Effector CD8-positive, alpha-beta T cell (primary cell): Measurements from ENCODE around the gene GMPS.
"Not testable (repeated sequence)": the region's sequence is repeated elsewhere in the genome, so short reads cannot be mapped to it uniquely, and the experiment has no call there.

Experiments
- DNase-seq: peaks from one replicate; lab custom pipeline; 2025; lab: John Stamatoyannopoulos, UW
- total RNA-seq, 4 experiments: gene quantifications; one replicate each; lab custom pipeline; 2026; lab: John Stamatoyannopoulos, UW

The GMPS gene
- total RNA-seq: 68.4 to 88.2 (median 85.3) reads per million in 4 experiments

DNA sequence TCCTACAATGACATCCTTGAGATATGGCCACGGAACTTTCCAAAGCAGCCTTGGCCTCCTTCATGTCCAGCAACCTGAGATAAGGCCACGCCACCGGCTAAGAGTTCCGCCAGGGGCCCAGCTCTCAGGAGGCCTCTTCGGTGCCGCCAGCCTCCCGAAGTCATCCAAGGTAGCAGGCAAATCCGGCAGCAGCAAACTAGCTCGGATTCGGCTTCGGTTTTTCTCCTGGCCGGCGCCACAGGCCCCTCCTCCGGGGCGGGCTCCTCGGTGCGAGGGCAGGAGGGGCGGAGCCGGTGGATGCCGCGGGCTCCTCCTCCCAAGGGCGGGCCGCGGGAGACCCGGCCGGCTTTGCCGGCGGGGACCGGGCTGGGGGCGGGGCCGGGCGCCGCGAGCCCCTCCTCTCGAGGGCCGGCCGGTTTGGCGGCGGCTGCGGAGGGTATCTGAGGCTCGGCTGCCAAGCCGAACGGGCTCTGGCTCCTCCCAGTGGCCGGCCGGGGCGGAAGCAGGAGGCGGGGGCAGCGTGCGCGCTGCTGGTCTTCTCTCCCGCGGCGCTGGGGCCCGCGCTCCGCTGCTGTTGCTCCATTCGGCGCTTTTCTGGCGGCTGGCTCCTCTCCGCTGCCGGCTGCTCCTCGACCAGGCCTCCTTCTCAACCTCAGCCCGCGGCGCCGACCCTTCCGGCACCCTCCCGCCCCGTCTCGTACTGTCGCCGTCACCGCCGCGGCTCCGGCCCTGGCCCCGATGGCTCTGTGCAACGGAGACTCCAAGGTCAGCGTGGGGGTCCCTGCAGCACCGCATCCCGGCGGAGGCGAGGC is at the start of gene GMPS:
Gene GMPS, plus strand, starts transcription at position 518 of the 812 bp plus-strand sequence. Its CDS starts 221 bp downstream, at position 739.
- DNase-seq: peak; percentile 91

DNA sequence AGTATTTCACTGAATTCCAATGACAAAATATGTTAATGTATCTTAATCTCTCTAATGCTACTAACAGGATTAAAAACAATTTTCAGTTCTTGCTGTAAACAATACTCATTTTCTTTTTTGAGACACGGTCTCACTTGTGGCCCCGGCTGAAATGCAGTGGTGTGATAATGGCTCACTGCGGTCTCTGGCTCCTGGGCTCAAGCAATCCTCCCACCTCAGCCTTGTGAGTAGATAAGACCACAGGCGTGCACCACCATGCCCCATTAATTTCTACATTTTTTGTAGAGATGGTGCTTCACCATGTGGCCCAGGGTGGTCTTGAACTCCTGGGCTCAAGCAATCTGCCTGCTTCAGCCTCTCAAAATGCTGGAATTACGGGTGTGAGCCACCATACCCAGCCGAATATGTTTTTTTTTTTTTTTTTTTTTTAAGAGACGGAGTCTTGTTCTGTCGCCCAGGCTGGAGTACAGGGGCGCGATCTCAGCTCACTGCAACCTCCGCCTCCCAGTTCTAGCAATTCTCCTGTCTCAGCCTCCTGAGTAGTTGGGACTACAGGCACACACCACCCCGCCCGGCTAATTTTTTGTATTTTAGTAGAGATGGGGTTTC is 41.9 kb upstream of the GMPS start:
- not testable (repeated sequence) for DNase-seq

DNA sequence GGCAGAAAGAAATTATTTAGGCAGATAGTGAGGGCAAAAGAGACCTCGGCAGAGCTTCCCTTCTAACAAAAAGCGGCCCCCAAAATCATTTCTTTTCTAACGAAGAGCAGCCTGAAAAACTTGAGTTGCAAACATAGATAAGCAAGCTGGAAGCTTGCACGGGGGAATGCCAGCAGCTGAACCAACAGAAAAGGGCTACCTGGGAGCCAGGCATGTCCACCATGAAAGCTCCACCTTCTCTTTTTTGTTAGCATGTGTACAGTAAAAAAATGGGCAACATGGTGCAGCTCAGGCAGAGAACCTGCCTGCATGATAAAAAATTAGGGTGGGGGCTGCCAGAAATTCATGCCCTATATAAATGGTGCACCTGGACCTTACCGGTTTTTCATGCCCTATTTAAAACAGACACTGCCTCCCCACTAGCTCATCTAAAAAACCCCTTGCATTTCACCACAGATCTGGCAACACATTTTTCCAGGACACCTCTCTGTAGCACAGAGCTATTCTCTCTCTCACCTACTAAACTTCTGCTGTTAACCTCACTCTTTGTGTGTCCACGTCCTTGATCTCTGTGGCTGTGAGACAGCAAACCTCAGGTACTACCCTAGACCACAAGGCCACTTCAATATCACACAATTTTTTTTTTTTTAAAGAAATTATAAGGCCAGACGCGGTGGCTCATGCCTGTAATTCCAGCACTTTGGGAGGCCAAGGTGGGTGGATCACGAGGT is 34.9 kb upstream of the GMPS start:
- DNase-seq: no peak

DNA sequence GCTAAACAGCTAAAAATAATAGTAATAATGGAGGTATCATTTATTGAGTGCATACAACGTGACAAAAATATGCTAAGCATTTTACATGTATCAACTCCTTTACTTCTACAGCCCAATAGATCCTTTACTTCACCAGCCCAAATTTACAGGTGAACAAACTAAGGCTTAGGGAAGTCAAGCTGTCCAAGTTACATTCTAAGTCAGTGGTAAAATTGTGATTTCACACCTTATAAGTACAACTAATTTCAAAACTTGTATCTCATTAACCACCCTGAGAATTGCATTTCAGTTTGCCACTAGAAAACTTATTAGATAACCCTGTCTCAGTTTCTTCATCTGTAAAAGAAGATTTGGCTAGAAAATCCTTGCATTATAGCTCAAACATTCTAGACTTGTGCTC is 26.9 kb upstream of the GMPS start:
- no peak for DNase-seq

DNA sequence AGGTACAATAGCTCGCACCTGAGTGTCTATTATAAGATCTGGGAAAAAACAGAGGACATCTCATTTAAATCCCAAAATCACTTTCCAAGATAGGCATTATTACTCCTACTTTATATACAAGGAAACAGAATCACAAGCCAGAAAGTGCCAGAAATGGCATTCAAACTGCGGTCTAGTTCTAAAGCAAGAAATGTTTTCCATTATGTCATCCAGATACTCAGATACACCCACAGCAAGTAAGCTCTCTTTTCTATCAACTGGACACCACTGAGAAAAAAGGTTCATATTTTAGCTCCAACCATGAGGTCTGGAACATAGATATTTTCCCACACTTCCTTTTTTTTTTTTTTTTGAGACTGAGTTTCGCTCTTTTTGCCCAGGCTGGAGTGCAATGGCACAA is 24.3 kb upstream of the GMPS start:
- DNase-seq: no peak

DNA sequence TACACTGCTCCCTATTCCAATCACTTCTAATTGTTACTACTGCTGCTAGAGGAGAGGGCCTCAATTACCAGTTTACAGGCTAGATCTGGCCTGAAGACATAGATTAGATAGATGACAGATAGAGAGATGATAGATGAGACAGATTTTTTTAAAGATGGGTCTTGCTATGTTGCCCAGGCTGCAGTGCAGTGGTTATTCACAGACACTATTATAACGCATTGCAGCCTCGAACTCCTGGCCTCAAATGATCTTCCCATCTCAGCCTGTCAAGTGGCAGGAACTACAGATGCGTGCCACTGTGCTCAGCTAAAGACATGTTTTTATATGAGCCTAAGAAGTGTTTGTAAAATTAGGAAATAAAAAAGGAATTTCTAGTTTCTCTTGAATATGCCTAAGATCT is 22.5 kb upstream of the GMPS start:
- no peak for DNase-seq

DNA sequence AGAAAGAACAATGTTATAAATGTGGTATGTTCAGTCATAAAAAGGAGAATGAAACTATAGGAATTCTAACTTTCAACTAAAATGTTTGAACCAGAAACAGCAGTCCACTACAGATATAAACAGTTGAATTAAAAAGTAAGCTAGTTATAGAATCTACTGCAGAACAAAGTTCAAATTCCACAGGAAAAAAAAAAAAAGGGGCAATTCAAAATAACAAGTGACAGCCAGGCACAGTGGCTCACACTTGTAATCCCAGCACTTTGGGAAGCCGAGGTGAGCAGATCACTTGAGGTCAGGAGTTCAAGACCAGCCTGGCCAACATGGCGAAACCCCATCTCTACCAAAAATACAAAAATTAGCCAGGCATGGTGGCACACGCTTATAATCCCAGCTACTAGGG is 21.0 kb upstream of the GMPS start:
- DNase-seq: not testable (repeated sequence)

DNA sequence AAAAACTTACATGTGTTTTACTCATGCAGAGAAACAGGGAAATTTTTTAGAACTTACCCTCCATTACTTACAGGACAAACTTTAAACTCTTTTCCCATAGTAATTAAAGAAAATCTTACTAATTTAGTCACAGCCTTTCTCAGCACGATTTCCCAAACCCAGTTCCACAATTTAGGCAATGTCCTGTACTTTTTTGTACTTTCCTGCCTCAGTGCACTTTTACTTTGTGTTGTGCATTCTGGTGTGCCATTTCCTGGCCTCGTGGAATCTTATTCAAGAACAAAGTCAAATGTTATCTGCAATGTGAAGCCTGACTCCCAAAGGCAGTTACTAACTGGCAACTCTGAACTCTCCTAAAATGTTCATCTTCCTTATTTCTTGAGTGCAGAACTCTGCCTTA is 18.1 kb upstream of the GMPS start:
- DNase-seq: no peak

DNA sequence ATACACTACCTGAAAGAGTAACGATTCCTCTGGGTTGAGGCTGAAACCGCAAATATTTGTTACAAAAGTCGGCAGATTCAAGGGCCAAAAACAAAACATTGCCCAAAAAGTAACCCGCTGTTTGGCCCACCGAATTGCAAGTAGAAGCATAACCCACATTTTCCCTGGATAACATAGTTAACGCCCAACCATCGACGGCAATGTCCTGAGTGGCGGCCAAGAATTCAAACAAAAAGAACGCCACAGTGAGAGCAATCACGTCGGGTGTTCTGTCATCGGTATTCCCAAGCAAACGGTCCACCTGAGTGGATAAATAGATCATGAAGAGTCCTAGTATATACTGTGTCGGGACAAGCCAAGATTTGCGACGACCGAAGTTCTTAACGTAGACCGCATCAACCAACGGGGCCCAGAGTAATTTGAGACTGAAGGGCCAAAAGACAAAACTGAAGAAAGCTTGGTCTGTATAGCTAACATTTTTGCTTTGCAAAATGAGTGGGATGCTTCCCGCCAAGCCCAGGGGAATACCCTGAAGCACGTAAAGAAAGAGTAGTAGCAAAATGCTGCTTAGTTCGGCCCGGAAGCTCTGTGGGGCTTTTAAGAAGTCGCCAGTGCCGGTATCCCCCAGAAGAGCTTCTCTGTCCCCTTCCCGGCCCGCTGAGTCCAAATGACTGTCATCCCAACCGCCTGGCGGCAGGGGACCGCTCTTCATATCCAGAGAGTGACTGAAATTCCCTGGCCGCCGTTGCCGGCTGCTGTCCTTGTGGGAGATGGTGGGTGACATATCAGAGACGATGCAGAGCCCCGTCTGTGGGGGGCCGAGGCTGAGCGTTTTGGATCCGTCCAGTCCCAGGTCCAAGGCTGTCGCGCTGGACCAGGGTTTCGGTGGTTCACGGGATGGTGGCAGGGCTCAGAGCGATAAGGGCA is 17.0 kb upstream of the GMPS start:
- DNase-seq: peak; percentile 21

DNA sequence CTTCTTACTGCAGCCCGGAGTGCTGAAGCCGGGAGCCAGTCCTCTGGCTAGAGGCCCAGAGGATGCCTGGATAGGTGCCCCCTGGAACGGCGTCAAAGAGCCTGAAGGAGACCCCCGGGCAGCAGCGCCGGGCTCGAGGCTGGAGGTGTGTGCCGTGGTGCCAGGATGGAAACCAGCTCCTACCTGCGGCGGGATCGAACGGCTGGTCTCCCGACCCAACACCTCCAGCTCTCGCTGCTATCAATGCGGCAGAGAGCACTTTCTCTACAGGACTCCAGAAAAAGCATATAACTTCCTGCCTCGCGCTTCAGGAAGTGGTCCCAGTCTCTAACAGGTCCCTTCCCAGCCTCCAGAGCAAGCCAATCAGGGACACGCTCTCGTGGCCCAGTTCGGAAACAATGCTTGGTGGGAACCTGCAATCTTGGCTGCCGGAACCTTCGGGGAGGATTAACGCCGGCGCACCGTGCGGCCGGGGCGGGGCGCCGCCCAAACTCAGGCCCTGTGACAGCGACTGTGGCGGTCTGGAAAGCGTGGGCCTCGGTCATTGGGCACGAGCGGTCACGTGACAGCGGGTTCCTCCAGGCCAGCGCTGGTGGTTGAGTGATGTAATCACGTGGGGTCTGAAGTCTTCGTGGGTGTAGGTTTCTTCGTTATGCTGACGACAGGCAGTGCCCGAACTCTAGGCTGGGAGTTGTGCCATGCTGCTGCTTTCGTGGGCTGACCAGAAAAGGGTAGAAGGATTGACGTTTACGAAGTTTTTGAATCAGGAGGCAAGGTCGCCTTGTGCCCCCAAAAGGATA is 16.1 kb upstream of the GMPS start, which contains the start of gene SLC33A1:
Gene SLC33A1, minus strand, starts transcription at position 287 of the 800 bp plus-strand sequence. CDS start 430 bp downstream, outside the sequence.
- DNase-seq: peak; percentile 96

DNA sequence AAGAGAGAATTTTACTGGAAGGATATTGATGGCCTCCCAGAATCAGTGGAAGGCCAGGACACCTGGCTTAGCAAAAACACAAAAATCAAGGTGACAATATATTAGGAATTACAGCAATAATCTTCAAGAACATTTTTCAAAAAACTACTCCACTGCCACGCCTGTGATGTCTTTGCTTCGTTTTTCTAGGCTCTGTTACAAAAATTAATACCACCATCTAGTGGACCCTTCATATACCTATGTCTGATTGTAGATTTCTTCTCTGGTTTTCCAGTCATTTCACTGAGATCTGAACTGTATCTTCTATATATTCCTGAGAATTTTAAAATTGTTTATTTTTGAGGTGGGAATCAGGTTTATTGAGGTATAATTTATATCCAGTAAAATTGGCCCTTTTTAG is 10.6 kb upstream of the GMPS start:
- DNase-seq: no peak

DNA sequence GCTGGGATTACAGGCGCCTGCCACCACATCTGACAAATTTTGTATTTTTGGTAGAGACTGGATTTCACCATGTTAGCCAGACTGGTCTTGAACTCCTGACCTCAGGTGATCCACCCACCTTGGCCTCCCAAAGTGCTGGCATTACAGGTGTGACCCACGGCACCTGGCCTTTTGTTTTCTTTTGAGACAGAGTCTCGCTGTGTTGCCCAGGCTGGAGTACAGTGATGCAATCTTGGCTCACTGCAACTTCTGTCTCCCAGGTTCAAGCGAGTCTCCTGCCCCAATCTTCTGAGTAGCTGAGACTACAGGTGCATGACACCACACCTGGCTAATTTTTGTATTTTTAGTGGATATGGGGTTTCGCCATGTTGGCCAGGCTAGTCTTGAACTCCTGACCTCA is 10.0 kb upstream of the GMPS start:
- not testable (repeated sequence) for DNase-seq

DNA sequence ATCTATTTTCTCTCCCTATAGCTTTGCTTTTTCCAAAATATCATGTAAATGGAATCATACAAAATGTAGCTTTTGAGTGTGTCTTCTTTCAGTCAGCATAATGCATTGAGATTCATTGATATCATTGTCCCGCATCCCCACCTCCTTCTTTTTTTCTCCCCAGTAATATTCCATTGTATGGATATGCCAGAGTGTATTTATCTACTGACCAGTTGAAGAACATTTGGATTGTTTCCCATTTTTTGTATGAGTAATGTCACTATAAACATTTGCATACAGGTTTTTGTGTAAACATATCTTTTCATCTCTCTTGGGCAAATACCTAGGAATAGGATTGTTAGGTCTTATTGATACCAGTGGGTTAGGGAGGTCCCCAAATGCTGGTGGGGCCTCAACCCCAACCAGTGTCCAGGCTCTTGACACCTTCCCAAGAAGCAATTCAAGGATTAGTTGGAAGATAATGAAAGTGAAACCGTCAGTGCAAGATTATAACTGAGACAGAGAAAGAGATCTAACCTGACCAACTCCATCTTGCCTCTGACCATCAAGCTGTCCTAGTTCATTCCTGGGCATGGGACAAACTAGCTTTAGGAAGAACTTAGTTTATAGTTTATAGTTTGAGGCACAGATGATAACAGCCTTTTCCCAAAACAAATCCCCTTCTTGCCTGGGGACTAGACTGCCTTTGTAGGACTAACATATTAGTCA is 8.8 kb upstream of the GMPS start:
- no peak for DNase-seq

DNA sequence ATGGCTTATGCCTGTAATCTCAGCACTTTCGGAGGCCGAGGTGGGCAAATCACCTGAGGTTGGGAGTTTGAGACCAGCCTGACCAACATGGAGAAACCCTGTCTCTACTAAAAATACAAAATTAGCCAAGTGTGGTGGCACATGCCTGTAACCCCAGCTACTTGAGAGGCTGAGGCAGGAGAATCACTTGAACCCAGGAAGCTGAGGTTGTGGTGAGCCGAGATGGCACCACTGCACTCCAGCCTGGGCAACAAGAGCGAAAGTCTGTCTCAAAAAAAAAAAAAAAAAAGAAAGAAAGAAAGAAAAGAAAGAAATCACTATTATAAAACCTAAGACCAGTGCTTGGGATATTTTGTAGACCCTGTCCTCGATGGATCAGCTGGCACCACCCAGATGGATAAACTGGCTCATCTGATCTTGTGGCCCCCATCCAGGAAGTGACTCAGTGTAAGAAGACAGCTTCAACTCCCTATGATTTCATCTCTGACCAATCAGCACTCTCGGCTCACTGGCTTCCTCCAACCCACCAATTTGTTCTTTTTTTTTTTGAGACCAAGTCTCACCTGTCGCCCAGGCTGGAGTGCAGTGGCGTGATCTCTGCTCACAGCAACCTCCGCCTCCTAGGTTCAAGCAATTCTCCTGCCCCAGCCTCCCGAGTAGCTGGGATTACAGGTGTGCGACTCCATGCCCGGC is 8.0 kb upstream of the GMPS start:
- peak; percentile 17 for DNase-seq

DNA sequence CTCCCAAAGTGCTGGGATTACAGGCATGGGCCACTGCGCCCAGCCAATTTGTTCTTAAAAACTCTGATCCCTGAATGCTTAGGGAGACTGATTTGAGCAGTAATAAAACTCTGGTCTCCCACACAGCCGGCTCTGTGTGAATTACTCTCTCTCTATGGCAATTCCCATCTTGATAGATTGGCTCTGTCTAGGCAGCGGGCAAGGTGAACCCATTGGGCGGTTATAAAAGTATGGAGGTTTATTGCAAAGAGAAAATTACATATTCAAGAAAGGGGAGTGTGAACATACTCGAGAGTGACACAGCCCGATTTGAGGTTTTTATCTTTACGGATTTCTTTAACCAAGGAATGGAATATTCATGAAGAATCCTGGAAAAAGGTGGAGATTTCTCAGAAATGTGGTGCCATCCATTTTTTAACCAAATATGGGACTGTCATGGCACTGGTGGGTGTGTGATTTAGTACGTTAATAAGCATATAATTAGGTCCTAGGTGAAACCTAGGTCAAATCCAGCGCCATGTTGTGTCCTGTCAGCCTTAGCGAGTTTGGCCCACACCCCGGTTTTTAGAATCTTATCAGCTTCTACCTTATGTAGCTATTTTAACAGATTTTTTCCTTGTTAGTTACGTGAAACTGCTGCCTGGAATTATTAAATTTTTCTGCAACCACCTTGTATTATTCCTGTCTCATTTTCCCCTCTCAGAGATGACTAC is 7.2 kb upstream of the GMPS start:
- DNase-seq: no peak

DNA sequence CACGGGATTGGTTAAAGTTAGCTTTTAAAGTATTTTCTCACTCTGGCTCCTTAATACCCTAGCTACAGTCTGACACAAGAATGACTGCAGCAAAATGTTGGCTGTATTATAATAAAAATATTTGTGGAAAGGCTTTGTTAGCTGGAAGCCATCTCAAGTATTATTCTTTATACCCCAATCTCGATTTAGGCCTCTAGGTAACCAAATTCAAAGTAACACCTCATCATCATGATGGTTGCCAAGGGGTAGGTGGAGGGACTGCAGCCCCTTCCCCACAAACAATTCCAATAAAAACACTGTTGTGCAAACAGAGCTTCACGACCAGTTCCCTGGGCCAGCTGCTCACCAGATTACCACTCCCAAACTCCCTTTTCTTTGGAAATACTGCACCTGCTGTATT is 759 bp upstream of the GMPS start:
- DNase-seq: no peak

DNA sequence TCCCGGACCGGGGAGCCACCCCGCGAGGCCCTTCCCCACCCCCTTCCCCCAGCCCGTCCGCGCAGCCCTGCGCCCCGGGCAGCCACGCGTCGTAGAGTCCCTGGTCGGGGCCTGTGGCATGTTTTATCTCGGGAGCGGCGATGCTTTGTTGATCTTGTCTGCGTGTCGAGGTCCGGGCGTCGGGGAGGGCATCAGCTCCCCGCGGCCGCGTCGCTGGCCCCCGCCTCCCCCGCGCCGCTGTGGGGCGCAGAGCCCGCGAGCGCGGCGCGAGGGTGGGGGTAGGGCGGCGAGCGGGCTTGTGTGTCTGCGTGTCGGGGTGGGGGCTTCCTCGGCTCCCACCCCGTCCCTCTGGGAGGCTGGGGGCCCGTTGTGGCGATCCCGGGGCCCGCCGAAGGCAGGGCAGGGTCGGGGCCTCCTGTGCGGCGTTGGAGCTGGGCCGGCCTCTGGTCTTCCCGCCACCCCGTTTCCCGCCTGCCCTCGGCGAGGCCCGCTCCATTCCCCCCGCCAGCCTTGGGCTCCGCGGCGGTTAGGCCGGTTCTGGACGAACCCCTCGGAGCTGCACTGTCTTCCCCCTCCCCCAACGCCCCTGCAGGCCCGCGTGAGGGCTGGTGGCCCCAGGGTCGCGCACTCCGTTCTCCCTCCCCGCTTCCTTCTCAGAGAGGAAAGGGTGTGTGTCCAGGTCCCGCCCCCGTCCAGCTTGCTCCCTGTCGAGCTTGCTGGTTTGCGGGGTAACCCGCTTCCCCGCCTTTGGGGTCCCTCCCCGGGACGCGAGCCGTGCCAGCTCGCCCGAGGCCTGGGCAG is 695 bp downstream of the GMPS start:
- peak; percentile 26 for DNase-seq

DNA sequence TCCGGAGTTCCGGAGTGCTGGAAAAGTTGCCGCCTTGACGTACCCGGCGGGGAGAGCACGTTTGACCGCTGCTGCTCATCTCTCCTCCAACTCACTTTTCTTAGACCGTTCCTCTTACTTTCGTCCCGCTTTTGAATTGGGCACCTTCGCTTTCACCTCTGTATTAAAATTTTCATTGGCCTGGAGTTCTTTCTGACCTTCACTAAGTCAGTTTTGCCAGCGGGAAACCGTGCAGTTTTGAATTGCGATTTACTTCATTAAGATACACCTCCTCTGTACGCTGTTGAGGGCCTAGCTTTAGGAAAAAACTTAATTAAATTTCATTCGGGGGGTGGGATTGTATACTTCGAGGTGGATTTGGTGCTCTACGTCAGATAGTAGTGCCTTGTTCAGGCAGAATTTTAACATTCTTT is 1.3 kb downstream of the GMPS start:
- no peak for DNase-seq
